Measurements from ENCODE around the gene LIPJ. TPM values are rescaled to one million over a fixed set of nuclear protein-coding genes. Genes with fewer than 3 reads are reported as not detected.

LIPJ gene
- total RNA-seq, 1 experiment from 2014 or later: not detected

GRCh38 chr10:88583584-88583957, 3.0 kb upstream of the LIPJ start:
- H2BK20ac ChIP-seq (ENCODE audit: low read depth, low read length, poor library complexity, severe bottlenecking): no peak overlapping the region
- H3K9ac ChIP-seq (ENCODE audit: extremely low read depth, insufficient read length, low read length): no peak overlapping the region
- peak overlapping the region; percentile 3 for H2AFZ ChIP-seq (ENCODE audit: low read length)
- WGBS (ENCODE audit: extremely low coverage, insufficient read length, low lambda C conversion rate): no CpG with 5 or more reads among the region's 7 CpGs
- H4K91ac ChIP-seq (ENCODE audit: insufficient read length, low read depth, low read length): no peak overlapping the region
- H3K79me1 ChIP-seq (ENCODE audit: insufficient read depth, low read depth, low read length, poor library complexity, severe bottlenecking): no peaks in the 10 kb centered on the region
- DNase-seq: no peak
- no peak overlapping the region for H2BK5ac ChIP-seq (ENCODE audit: insufficient read length, low read length)
- no peaks in the 10 kb centered on the region for H3K23me2 ChIP-seq (ENCODE audit: insufficient read length, low read depth, low read length, poor library complexity, severe bottlenecking)
- H3K9me3 ChIP-seq (ENCODE audit: control insufficient read depth, low read depth, low read length): no peaks in the 10 kb centered on the region
- H3K4me3 Mint-ChIP-seq: peak overlapping the region; percentile 75 to 85
- no peak overlapping the region for H3T11ph ChIP-seq (ENCODE audit: low read length)
- no peak overlapping the region for H2BK12ac ChIP-seq (ENCODE audit: insufficient read length, low read depth, low read length)
- H3K56ac ChIP-seq (ENCODE audit: insufficient read length, low read depth, low read length): no peak overlapping the region
- no peaks in the 10 kb centered on the region for H3K79me2 ChIP-seq (ENCODE audit: insufficient read depth, low read length)
- peak overlapping the region in 1 of 3 experiments; percentile 48; a peak in 1 of 7 replicates for H3K27ac Mint-ChIP-seq
- H3K4me1 ChIP-seq (ENCODE audit: insufficient read depth, low read length): no peaks in the 10 kb centered on the region
- H3K36me3 Mint-ChIP-seq (ENCODE audit: insufficient read depth in 1 of 3, low read depth in 3 of 3): no peaks in the 10 kb centered on the region
- H3K9me3 Mint-ChIP-seq: no peaks in the 10 kb centered on the region
- no peak overlapping the region for H4K5ac ChIP-seq (ENCODE audit: insufficient read length, low read depth, low read length)
- H3K4ac ChIP-seq (ENCODE audit: low read depth, low read length): no peak overlapping the region
- no peak overlapping the region for H3K23ac ChIP-seq (ENCODE audit: insufficient read length, low read depth, low read length)
- no peak overlapping the region for H4K8ac ChIP-seq (replicated peaks; ENCODE audit: insufficient read length, low read depth, low read length)
- peak overlapping the region; percentile 53 for H3K4me2 ChIP-seq (ENCODE audit: insufficient read depth, insufficient read length, low read length)
- H3K4me1 Mint-ChIP-seq: peaks cover 4 to 10% of the 10 kb centered on the region in 2 experiments; a peak in 3 of 4 replicates
- no peak overlapping the region for H3K14ac ChIP-seq (ENCODE audit: insufficient read depth, low read length)
- H3K27me3 Mint-ChIP-seq (ENCODE audit: low read depth): peaks cover 17% of the 10 kb centered on the region
- no peak overlapping the region for H2AK5ac ChIP-seq (ENCODE audit: insufficient read length, low read length)
- TF ChIP-seq CTCF (conservative IDR thresholded peaks at IDR 0.05): no peak
- no peak overlapping the region for H2BK15ac ChIP-seq (ENCODE audit: low read depth, low read length)
- H3K27me3 ChIP-seq (ENCODE audit: insufficient read depth, low read length): no peaks in the 10 kb centered on the region
- H4K20me1 ChIP-seq (ENCODE audit: control insufficient read depth, insufficient read depth, insufficient read length): no peaks in the 10 kb centered on the region
- no peak overlapping the region for H3K27ac ChIP-seq (ENCODE audit: insufficient read length, low read depth, low read length)
- no peak overlapping the region for H3K18ac ChIP-seq (ENCODE audit: insufficient read length, low read depth, low read length)
- H2BK120ac ChIP-seq (ENCODE audit: low read depth, low read length, poor library complexity, severe bottlenecking): no peak overlapping the region
